ENCODE data around the gene SAMMSON. TPM values are rescaled to one million over a fixed set of nuclear protein-coding genes. Genes with fewer than 3 reads are reported as not detected.

Gene SAMMSON
- total RNA-seq, 1 donor from 2014 or later: not detected

GRCh38 chr3:70038693-70039092 lies 39.2 kb downstream of the SAMMSON start:
- H3K27me3 Mint-ChIP-seq (ENCODE audit: low read depth): peaks cover 51% of the 10 kb centered on the region
- H3K27ac Mint-ChIP-seq: no peak overlapping the region
- H3K9me3 Mint-ChIP-seq: peaks cover 6% of the 10 kb centered on the region
- no peaks in the 10 kb centered on the region for H3K4me1 Mint-ChIP-seq
- TF ChIP-seq CTCF (IDR thresholded peaks at IDR 0.05; ENCODE audit: unreplicated experiment): no peak
- no peaks in the 10 kb centered on the region for H3K36me3 Mint-ChIP-seq
- H3K4me3 Mint-ChIP-seq: no peak overlapping the region
- DNase-seq (ENCODE audit: low spot score in 2 of 2, unreplicated experiment in 2 of 2): no peak

GRCh38 chr3:70040386-70040785 lies 40.9 kb downstream of the SAMMSON start:
- no peaks in the 10 kb centered on the region for H3K36me3 Mint-ChIP-seq
- H3K9me3 Mint-ChIP-seq: peaks cover 6% of the 10 kb centered on the region
- no peak for TF ChIP-seq CTCF (IDR thresholded peaks at IDR 0.05; ENCODE audit: unreplicated experiment)
- H3K27ac Mint-ChIP-seq: no peak overlapping the region
- no peak overlapping the region for H3K4me3 Mint-ChIP-seq
- no peak for DNase-seq (ENCODE audit: low spot score in 2 of 2, unreplicated experiment in 2 of 2)
- H3K4me1 Mint-ChIP-seq: no peaks in the 10 kb centered on the region
- peaks cover 45% of the 10 kb centered on the region for H3K27me3 Mint-ChIP-seq (ENCODE audit: low read depth)

- H3K27me3 Mint-ChIP-seq (ENCODE audit: low read depth): peaks cover 35% of the 10 kb centered on the region
- no peak overlapping the region for H3K4me3 Mint-ChIP-seq
- H3K27ac Mint-ChIP-seq: no peak overlapping the region
- peaks cover 11% of the 10 kb centered on the region for H3K9me3 Mint-ChIP-seq
- H3K4me1 Mint-ChIP-seq: no peaks in the 10 kb centered on the region
- no peak for TF ChIP-seq CTCF (IDR thresholded peaks at IDR 0.05; ENCODE audit: unreplicated experiment)
- no peaks in the 10 kb centered on the region for H3K36me3 Mint-ChIP-seq
- DNase-seq (ENCODE audit: low spot score in 2 of 2, unreplicated experiment in 2 of 2): no peak
These were observed 43.1 kb downstream of the SAMMSON start for GRCh38 chr3:70042641-70043040.

- no peak overlapping the region for H3K4me3 Mint-ChIP-seq
- no peak for DNase-seq (ENCODE audit: low spot score in 2 of 2, unreplicated experiment in 2 of 2)
- H3K36me3 Mint-ChIP-seq: no peaks in the 10 kb centered on the region
- H3K27ac Mint-ChIP-seq: no peak overlapping the region
- H3K9me3 Mint-ChIP-seq: peaks cover 4% of the 10 kb centered on the region
- no peak for TF ChIP-seq CTCF (IDR thresholded peaks at IDR 0.05; ENCODE audit: unreplicated experiment)
- H3K4me1 Mint-ChIP-seq: no peaks in the 10 kb centered on the region
- H3K27me3 Mint-ChIP-seq (ENCODE audit: low read depth): peaks cover 16% of the 10 kb centered on the region
These were observed 50.2 kb downstream of the SAMMSON start for GRCh38 chr3:70049761-70050160.

- no peak overlapping the region for H3K27ac Mint-ChIP-seq
- H3K4me3 Mint-ChIP-seq: no peak overlapping the region
- H3K36me3 Mint-ChIP-seq: no peaks in the 10 kb centered on the region
- no peaks in the 10 kb centered on the region for H3K4me1 Mint-ChIP-seq
- no peak for DNase-seq (ENCODE audit: low spot score in 2 of 2, unreplicated experiment in 2 of 2)
- no peaks in the 10 kb centered on the region for H3K9me3 Mint-ChIP-seq
- TF ChIP-seq CTCF (IDR thresholded peaks at IDR 0.05; ENCODE audit: unreplicated experiment): no peak
- H3K27me3 Mint-ChIP-seq (ENCODE audit: low read depth): peaks cover 21% of the 10 kb centered on the region
These were observed 53.8 kb downstream of the SAMMSON start for GRCh38 chr3:70053293-70053692.

- Mint-ChIP-seq H3K36me3 (no peaks in the 10 kb centered on the region), H3K27ac (no peak overlapping the region), H3K4me3 (no peak overlapping the region), H3K9me3 (no peaks in the 10 kb centered on the region), H3K27me3 (ENCODE audit: low read depth) (peaks cover 20% of the 10 kb centered on the region), H3K4me1 (no peaks in the 10 kb centered on the region)
- no peak for DNase-seq (ENCODE audit: low spot score in 2 of 2, unreplicated experiment in 2 of 2)
- TF ChIP-seq CTCF (IDR thresholded peaks at IDR 0.05; ENCODE audit: unreplicated experiment): no peak
These were observed 56.5 kb downstream of the SAMMSON start for GRCh38 chr3:70056081-70056480.
